Breast epithelium (tissue), 3 donors: ENCODE measurements around the gene PLIN4.

Source experiments
- POLR2AphosphoS5 ChIP-seq, 3 donors: sonication (generic); formaldehyde crosslinking; IDR thresholded peaks; one replicate each; pipeline ENCODE4 v1.6.1; 2017; ENCODE audit warnings: antibody characterized with exemption in 3 of 3
- TF ChIP-seq, protein P1 (sequence below), 3 donors: fragments of 450-650 bp; IDR thresholded peaks; one replicate each; pipeline ENCODE4 v1.5.1; 2016 to 2017; ENCODE audit warnings: antibody characterized with exemption in 3 of 3, mild to moderate bottlenecking in 3 of 3, moderate library complexity in 3 of 3

DNA sequence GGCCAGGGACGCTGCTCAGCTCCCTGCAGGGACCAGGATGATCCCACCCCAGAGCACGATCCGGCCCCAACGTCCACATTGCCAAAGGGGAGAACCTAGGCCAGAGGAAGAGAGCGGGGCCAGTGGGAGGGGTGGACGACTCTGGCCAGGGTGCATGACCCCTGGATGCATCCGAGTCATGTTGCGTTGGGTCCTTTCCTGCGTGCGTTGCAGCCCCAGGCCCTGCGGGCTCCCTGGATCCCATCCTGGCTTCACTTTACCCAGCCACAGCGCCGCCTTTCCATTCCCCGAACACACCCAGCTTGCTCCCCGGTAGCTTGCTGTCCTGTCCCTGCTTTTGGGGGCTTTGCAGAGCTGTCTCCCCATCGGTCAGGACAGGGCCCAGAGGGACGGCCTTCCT, 10.5 kb downstream of the PLIN4 start:
- TF ChIP-seq, protein P1, sequence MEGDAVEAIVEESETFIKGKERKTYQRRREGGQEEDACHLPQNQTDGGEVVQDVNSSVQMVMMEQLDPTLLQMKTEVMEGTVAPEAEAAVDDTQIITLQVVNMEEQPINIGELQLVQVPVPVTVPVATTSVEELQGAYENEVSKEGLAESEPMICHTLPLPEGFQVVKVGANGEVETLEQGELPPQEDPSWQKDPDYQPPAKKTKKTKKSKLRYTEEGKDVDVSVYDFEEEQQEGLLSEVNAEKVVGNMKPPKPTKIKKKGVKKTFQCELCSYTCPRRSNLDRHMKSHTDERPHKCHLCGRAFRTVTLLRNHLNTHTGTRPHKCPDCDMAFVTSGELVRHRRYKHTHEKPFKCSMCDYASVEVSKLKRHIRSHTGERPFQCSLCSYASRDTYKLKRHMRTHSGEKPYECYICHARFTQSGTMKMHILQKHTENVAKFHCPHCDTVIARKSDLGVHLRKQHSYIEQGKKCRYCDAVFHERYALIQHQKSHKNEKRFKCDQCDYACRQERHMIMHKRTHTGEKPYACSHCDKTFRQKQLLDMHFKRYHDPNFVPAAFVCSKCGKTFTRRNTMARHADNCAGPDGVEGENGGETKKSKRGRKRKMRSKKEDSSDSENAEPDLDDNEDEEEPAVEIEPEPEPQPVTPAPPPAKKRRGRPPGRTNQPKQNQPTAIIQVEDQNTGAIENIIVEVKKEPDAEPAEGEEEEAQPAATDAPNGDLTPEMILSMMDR (IDR thresholded peaks at IDR 0.05): no peak
- no peak for TF ChIP-seq POLR2AphosphoS5 (IDR thresholded peaks at IDR 0.05)
